Spleen (tissue), 11 donors: ENCODE results near the gene FAT2. TPM values are rescaled to one million over a fixed set of nuclear protein-coding genes. Genes with fewer than 3 reads are reported as not detected.

Experiments
- DNase-seq: peaks from one replicate; pipeline ENCODE4 v3.0.0-alpha.2; 2020
- H3K27ac ChIP-seq, 8 donors: fragments of 200-600 bp; sonication (generic) in 7 of 8; 1 replicate in 4 of 8; 2 replicates in 4 of 8; pipeline versions ENCODE4 v1.5.0 to v1.8.0; 2016 to 2021; ENCODE audit warnings: inconsistent platforms in 4 of 8, mild to moderate bottlenecking in 4 of 8, moderate library complexity in 1 of 8
- H3K27me3 ChIP-seq, 7 donors: fragments of 200-600 bp; sonication (generic) in 6 of 7; replicated peaks in 1 of 7; 1 replicate in 4 of 7; 2 replicates in 3 of 7; pipeline versions ENCODE4 v1.5.0 to v1.8.0; 2016 to 2021; ENCODE audit warnings: inconsistent platforms in 3 of 7, mild to moderate bottlenecking in 1 of 7
- H3K36me3 ChIP-seq, 6 donors: fragments of 200-600 bp; sonication (generic) in 5 of 6; 1 replicate in 4 of 6; 2 replicates in 2 of 6; pipeline versions ENCODE4 v1.5.0 to v1.8.0; 2016 to 2021; ENCODE audit warnings: inconsistent platforms in 2 of 6
- H3K4me1 ChIP-seq, 6 donors: fragments of 200-600 bp; sonication (generic) in 5 of 6; 1 replicate in 3 of 6; 2 replicates in 3 of 6; pipeline versions ENCODE4 v1.5.0 to v1.8.0; 2016 to 2021; ENCODE audit warnings: inconsistent platforms in 3 of 6
- H3K4me3 ChIP-seq, 8 donors: fragments of 200-600 bp; sonication (generic) in 7 of 8; 1 replicate in 4 of 8; 2 replicates in 4 of 8; pipeline versions ENCODE4 v1.5.0 to v1.8.0; 2016 to 2021; ENCODE audit warnings: inconsistent platforms in 4 of 8, mild to moderate bottlenecking in 4 of 8, moderate library complexity in 2 of 8
- H3K9me3 ChIP-seq, 8 donors: fragments of 200-600 bp; sonication (generic) in 7 of 8; 1 replicate in 4 of 8; 2 replicates in 4 of 8; pipeline versions ENCODE4 v1.5.0 to v1.8.0; 2016 to 2021; ENCODE audit warnings: inconsistent platforms in 4 of 8
- CTCF ChIP-seq, 11 experiments: fragments of 200-600 bp in 7 of 11; fragments of 450-650 bp in 4 of 11; sonication (generic) in 4 of 11; IDR thresholded peaks in 8 of 11; conservative IDR thresholded peaks in 3 of 11; 1 replicate in 7 of 11; 2 replicates in 4 of 11; pipeline versions ENCODE4 v1.4.0 to v1.8.0; 2016 to 2021; ENCODE audit warnings: antibody characterized with exemption in 11 of 11, inconsistent platforms in 4 of 11, mild to moderate bottlenecking in 1 of 11
- POLR2A ChIP-seq, 3 donors: fragments of 450-650 bp; IDR thresholded peaks; one replicate each; pipeline ENCODE4 v1.5.1; 2017; ENCODE audit warnings: antibody characterized with exemption in 3 of 3, mild to moderate bottlenecking in 1 of 3
- POLR2AphosphoS5 ChIP-seq, 3 donors: sonication (generic); formaldehyde crosslinking; IDR thresholded peaks; one replicate each; pipeline ENCODE4 v1.5.1; 2017; ENCODE audit warnings: antibody characterized with exemption in 3 of 3
- whole genome bisulfite sequencing, 5 donors: extraction: QIAGEN DNeasy Blood & Tissue Kit in 3 of 5; methylation state at CpG; one replicate each; pipeline versions ENCODE4 v1.1.5 to v1.1.7; 2013 to 2018; 5-methylcytosine and 5-hydroxymethylcytosine counted together
- intact Hi-C: fragments of 100-400 bp; cut with DNase I; formaldehyde crosslinking; loops from one replicate; pipeline ENCODE4 v1.15.0; 2023; ENCODE audit warnings: low total_unique reads
- polyA plus RNA-seq, 3 donors: library from polyadenylated mRNA; stranded (reverse); fragments of 200-250 nt; gene quantifications; one replicate each; pipeline ENCODE4 v1.2.1, GENCODE V29; 2013
- total RNA-seq, 7 donors: library from RNA; depleted of rRNA in 3 of 7; stranded (reverse); fragments of >200 nt in 3 of 7; fragmentation: NEBNext Ultra II Directional in 4 of 7; extraction: Animal tissue kit (Norgen Biotek cat#: 25700) in 4 of 7; gene quantifications; one replicate each; pipeline versions ENCODE4 v1.1.0 to v1.2.1, GENCODE V29; 2016 to 2021
- donor health status: healthy with polysubstance abuse.
- donor health status: DM: no; HTN: no; CAD: no; lungs with moderate emphysema.
- donor health status: DM: no; HTN: no; CAD: no.
- donor health status: Bipolar disorder and iron deficiency.
- donor health status: healthy.
- donor health status: DM: no; HTN: no; CAD: no.
- donor health status: DM: yes; HTN: yes; CAD: no.

The FAT2 gene
- total and polyA plus RNA-seq, 10 donors: under 0.01 to 0.13 (median 0.05) TPM; not detected in 1

GRCh38 chr5:151632941-151633340, 41.8 kb upstream of the FAT2 start:
- intact Hi-C loops: no loop called here
- no peak for TF ChIP-seq POLR2A (IDR thresholded peaks at IDR 0.05)
- TF ChIP-seq CTCF (IDR thresholded peaks at IDR 0.05 in 8 of 11, conservative IDR thresholded peaks at IDR 0.05 in 3 of 11): no peak
- no peak for TF ChIP-seq POLR2AphosphoS5 (IDR thresholded peaks at IDR 0.05)
- WGBS, 5 donors: 46 to 78% (median 65%) methylated on average over 7 to 8 of the region's 8 CpGs
- Histone ChIP-seq H3K9me3 (no peaks in the 10 kb centered on the region), H3K4me1 (no peaks in the 10 kb centered on the region), H3K27ac (no peak overlapping the region), H3K27me3 (peaks cover 0 to 18% (median 0%) of the 10 kb centered on the region in 7 donors), H3K36me3 (no peaks in the 10 kb centered on the region), H3K4me3 (no peak overlapping the region)
- DNase-seq: no peak

- TF ChIP-seq POLR2AphosphoS5 (IDR thresholded peaks at IDR 0.05): peak in 1 of 3 donors; percentile 10
- TF ChIP-seq POLR2A (IDR thresholded peaks at IDR 0.05): no peak
- 61 to 85% (median 65%) methylated on average over 10 to 15 of the region's 15 CpGs for WGBS, 5 donors
- intact Hi-C loops: no loop called here
- no peaks in the 10 kb centered on the region for H3K4me1 ChIP-seq
- no peaks in the 10 kb centered on the region for H3K36me3 ChIP-seq
- H3K27ac ChIP-seq: no peak overlapping the region
- H3K27me3 ChIP-seq: peaks cover 0 to 18% (median 0%) of the 10 kb centered on the region in 7 donors
- no peak for DNase-seq
- no peak overlapping the region for H3K4me3 ChIP-seq
- no peaks in the 10 kb centered on the region for H3K9me3 ChIP-seq
These were observed 41.4 kb upstream of the FAT2 start for GRCh38 chr5:151632524-151632923.

GRCh38 chr5:151631941-151632340, 40.8 kb upstream of the FAT2 start:
- H3K27me3 ChIP-seq: peaks cover 0 to 18% (median 0%) of the 10 kb centered on the region in 7 donors
- DNase-seq: no peak
- H3K4me3 ChIP-seq: no peak overlapping the region
- no peaks in the 10 kb centered on the region for H3K9me3 ChIP-seq
- intact Hi-C loops: no loop called here
- H3K27ac ChIP-seq: no peak overlapping the region
- no peaks in the 10 kb centered on the region for H3K4me1 ChIP-seq
- WGBS, 5 donors: 91 to 96% (median 95%) methylated on average over 5 of the region's 5 CpGs
- H3K36me3 ChIP-seq: no peaks in the 10 kb centered on the region
- no peak for TF ChIP-seq CTCF (IDR thresholded peaks at IDR 0.05 in 8 of 11, conservative IDR thresholded peaks at IDR 0.05 in 3 of 11)

- H3K4me1 ChIP-seq: no peaks in the 10 kb centered on the region
- intact Hi-C loops: no loop called here
- no peaks in the 10 kb centered on the region for H3K36me3 ChIP-seq
- H3K4me3 ChIP-seq: no peak overlapping the region
- DNase-seq: no peak
- TF ChIP-seq POLR2AphosphoS5 (IDR thresholded peaks at IDR 0.05) (no peak), CTCF (IDR thresholded peaks at IDR 0.05 in 8 of 11, conservative IDR thresholded peaks at IDR 0.05 in 3 of 11) (no peak), POLR2A (IDR thresholded peaks at IDR 0.05) (no peak)
- peaks cover 0 to 14% (median 0%) of the 10 kb centered on the region in 7 donors for H3K27me3 ChIP-seq
- no peak overlapping the region for H3K27ac ChIP-seq
- no peaks in the 10 kb centered on the region for H3K9me3 ChIP-seq
These were observed 39.0 kb upstream of the FAT2 start for GRCh38 chr5:151630088-151630487.
